SK-N-SH treated with all-trans-retinoic acid at 6 μM for 48 hours (cell line): ENCODE measurements around the gene PTPRO.

ENCODE experiments used
- CSRNP3 ChIP-seq: fragments of 250-450 bp; sonication (Bioruptor Pico); IDR thresholded peaks from 2 replicates; pipeline ENCODE4 v1.5.1; 2021; ENCODE audit warnings: mild to moderate bottlenecking, moderate library complexity
- ESRRG ChIP-seq: fragments of 250-450 bp; sonication (Bioruptor Pico); IDR thresholded peaks from 2 replicates; pipeline ENCODE4 v1.6.1; 2021; ENCODE audit warnings: mild to moderate bottlenecking
- ISL1 ChIP-seq: fragments of 250-450 bp; sonication (Bioruptor Pico); IDR thresholded peaks from 2 replicates; pipeline ENCODE4 v2.1.2; 2022; ENCODE audit warnings: mild to moderate bottlenecking, moderate library complexity
- RARB ChIP-seq: fragments of 250-450 bp; sonication (Bioruptor Pico); IDR thresholded peaks from 2 replicates; pipeline ENCODE4 v1.8.0; 2021; ENCODE audit warnings: mild to moderate bottlenecking, moderate library complexity
- ZC3H10 ChIP-seq: fragments of 250-450 bp; sonication (Bioruptor Pico); IDR thresholded peaks from 2 replicates; pipeline ENCODE4 v1.5.1; 2021; ENCODE audit warnings: mild to moderate bottlenecking, moderate library complexity
- ZFP30 ChIP-seq: fragments of 450-650 bp; formaldehyde crosslinking; IDR thresholded peaks from 2 replicates; pipeline ENCODE4 v1.5.0; 2022; ENCODE audit warnings: mild to moderate bottlenecking, moderate library complexity
- ZNF565 ChIP-seq: fragments of 450-650 bp; formaldehyde crosslinking; conservative IDR thresholded peaks from 2 replicates; pipeline ENCODE4 v1.5.0; 2020; ENCODE audit warnings: low read depth, mild to moderate bottlenecking, moderate library complexity
- ZNF70 ChIP-seq: fragments of 450-650 bp; formaldehyde crosslinking; IDR thresholded peaks from 2 replicates; pipeline ENCODE4 v1.5.0; 2020; ENCODE audit warnings: mild to moderate bottlenecking, moderate library complexity
- TF ChIP-seq, protein P1 (sequence below): fragments of 250-450 bp; sonication (Bioruptor Pico); IDR thresholded peaks from 2 replicates; pipeline ENCODE4 v1.5.1; 2020; ENCODE audit warnings: low read depth, mild to moderate bottlenecking, moderate library complexity
- TF ChIP-seq, protein P2 (sequence below): fragments of 250-450 bp; sonication (Bioruptor Pico); IDR thresholded peaks from 2 replicates; pipeline ENCODE4 v1.5.0; 2020; ENCODE audit warnings: mild to moderate bottlenecking, moderate library complexity

GRCh38 chr12:15550793-15551192, 228.5 kb downstream of the PTPRO start:
- TF ChIP-seq, protein P1, sequence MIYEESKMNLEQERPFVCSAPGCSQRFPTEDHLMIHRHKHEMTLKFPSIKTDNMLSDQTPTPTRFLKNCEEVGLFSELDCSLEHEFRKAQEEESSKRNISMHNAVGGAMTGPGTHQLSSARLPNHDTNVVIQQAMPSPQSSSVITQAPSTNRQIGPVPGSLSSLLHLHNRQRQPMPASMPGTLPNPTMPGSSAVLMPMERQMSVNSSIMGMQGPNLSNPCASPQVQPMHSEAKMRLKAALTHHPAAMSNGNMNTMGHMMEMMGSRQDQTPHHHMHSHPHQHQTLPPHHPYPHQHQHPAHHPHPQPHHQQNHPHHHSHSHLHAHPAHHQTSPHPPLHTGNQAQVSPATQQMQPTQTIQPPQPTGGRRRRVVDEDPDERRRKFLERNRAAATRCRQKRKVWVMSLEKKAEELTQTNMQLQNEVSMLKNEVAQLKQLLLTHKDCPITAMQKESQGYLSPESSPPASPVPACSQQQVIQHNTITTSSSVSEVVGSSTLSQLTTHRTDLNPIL (CRISPR knock-in tag), result no peak
- no peak for TF ChIP-seq CSRNP3 (CRISPR knock-in tag)
- TF ChIP-seq ISL1 (CRISPR knock-in tag), result no peak
- TF ChIP-seq ZC3H10, result no peak
- TF ChIP-seq ZFP30, result no peak
- TF ChIP-seq ESRRG (CRISPR knock-in tag), result no peak
- TF ChIP-seq, protein P2, sequence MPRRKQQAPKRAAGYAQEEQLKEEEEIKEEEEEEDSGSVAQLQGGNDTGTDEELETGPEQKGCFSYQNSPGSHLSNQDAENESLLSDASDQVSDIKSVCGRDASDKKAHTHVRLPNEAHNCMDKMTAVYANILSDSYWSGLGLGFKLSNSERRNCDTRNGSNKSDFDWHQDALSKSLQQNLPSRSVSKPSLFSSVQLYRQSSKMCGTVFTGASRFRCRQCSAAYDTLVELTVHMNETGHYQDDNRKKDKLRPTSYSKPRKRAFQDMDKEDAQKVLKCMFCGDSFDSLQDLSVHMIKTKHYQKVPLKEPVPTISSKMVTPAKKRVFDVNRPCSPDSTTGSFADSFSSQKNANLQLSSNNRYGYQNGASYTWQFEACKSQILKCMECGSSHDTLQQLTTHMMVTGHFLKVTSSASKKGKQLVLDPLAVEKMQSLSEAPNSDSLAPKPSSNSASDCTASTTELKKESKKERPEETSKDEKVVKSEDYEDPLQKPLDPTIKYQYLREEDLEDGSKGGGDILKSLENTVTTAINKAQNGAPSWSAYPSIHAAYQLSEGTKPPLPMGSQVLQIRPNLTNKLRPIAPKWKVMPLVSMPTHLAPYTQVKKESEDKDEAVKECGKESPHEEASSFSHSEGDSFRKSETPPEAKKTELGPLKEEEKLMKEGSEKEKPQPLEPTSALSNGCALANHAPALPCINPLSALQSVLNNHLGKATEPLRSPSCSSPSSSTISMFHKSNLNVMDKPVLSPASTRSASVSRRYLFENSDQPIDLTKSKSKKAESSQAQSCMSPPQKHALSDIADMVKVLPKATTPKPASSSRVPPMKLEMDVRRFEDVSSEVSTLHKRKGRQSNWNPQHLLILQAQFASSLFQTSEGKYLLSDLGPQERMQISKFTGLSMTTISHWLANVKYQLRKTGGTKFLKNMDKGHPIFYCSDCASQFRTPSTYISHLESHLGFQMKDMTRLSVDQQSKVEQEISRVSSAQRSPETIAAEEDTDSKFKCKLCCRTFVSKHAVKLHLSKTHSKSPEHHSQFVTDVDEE, result no peak
- no peak for TF ChIP-seq RARB (CRISPR knock-in tag)
- no peak for TF ChIP-seq ZNF70
- TF ChIP-seq ZNF565 (CRISPR knock-in tag), result no peak
